H9 (cell line): ENCODE results near the gene SNCB. TPM values are rescaled to one million over a fixed set of nuclear protein-coding genes. Genes with fewer than 3 reads are reported as not detected.

ENCODE experiments used
- DNase-seq: peaks from one replicate; pipeline ENCODE4 v3.0.0-alpha.2; 2017
- H2AFZ ChIP-seq: one replicate; pipeline ENCODE4 v1.6.1; 2013; ENCODE audit warnings: mild to moderate bottlenecking, low read length, control low read depth, moderate library complexity
- H2AK5ac ChIP-seq: 2 replicates; pipeline ENCODE4 v1.6.1; 2013; ENCODE audit warnings: low read length, control low read depth, mixed read lengths; ENCODE audit not compliant: insufficient read length
- H2BK120ac ChIP-seq: one replicate; pipeline ENCODE4 v1.6.1; 2013; ENCODE audit warnings: low read depth, mild to moderate bottlenecking, low read length, control low read depth, inconsistent platforms; ENCODE audit not compliant: poor library complexity, severe bottlenecking
- H2BK12ac ChIP-seq: 2 replicates; pipeline ENCODE4 v1.6.1; 2013; ENCODE audit warnings: low read length, control low read depth, mixed read lengths, low read depth; ENCODE audit not compliant: insufficient read length
- H2BK15ac ChIP-seq: 2 replicates; pipeline ENCODE4 v1.6.1; 2013; ENCODE audit warnings: low read depth, low read length, control low read depth
- H2BK20ac ChIP-seq: one replicate; pipeline ENCODE4 v1.6.1; 2013; ENCODE audit warnings: low read depth, mild to moderate bottlenecking, low read length, control low read depth, inconsistent platforms; ENCODE audit not compliant: poor library complexity, severe bottlenecking
- H2BK5ac ChIP-seq: 2 replicates; pipeline ENCODE4 v1.6.1; 2013; ENCODE audit warnings: low read length, control low read depth, mixed read lengths; ENCODE audit not compliant: insufficient read length
- H3K14ac ChIP-seq: 2 replicates; pipeline ENCODE4 v1.6.1; 2013; ENCODE audit warnings: low read length, control low read depth; ENCODE audit not compliant: insufficient read depth
- H3K18ac ChIP-seq: 2 replicates; pipeline ENCODE4 v1.6.1; 2013; ENCODE audit warnings: low read depth, mild to moderate bottlenecking, mixed read lengths, low read length, control low read depth; ENCODE audit not compliant: insufficient read length
- H3K23ac ChIP-seq: 2 replicates; pipeline ENCODE4 v1.6.1; 2013; ENCODE audit warnings: low read length, control low read depth, mixed read lengths, low read depth; ENCODE audit not compliant: insufficient read length
- H3K23me2 ChIP-seq: 2 replicates; pipeline ENCODE4 v1.6.1; 2013; ENCODE audit warnings: low read depth, mild to moderate bottlenecking, mixed read lengths, low read length, control low read depth; ENCODE audit not compliant: insufficient read length, poor library complexity, severe bottlenecking
- H3K27ac ChIP-seq: 2 replicates; pipeline ENCODE4 v1.5.1; 2013; ENCODE audit warnings: low read length, control low read depth, mixed read lengths, low read depth; ENCODE audit not compliant: insufficient read length
- H3K27me3 ChIP-seq: 2 replicates; pipeline ENCODE4 v1.6.1; 2013; ENCODE audit warnings: low read length, control low read depth, inconsistent platforms; ENCODE audit not compliant: insufficient read depth
- H3K4ac ChIP-seq: 2 replicates; pipeline ENCODE4 v1.6.1; 2013; ENCODE audit warnings: low read depth, mild to moderate bottlenecking, control low read depth, inconsistent platforms, low read length, moderate library complexity
- H3K4me1 ChIP-seq: 2 replicates; pipeline ENCODE4 v1.6.1; 2013; ENCODE audit warnings: low read length, control low read depth, inconsistent platforms; ENCODE audit not compliant: insufficient read depth
- H3K4me2 ChIP-seq: 2 replicates; pipeline ENCODE4 v1.6.1; 2013; ENCODE audit warnings: low read length, control low read depth, mixed read lengths; ENCODE audit not compliant: insufficient read length, insufficient read depth
- H3K56ac ChIP-seq: 2 replicates; pipeline ENCODE4 v1.6.1; 2013; ENCODE audit warnings: low read depth, mild to moderate bottlenecking, mixed read lengths, low read length, control low read depth; ENCODE audit not compliant: insufficient read length
- H3K79me1 ChIP-seq: 2 replicates; pipeline ENCODE4 v1.6.1; 2013; ENCODE audit warnings: low read depth, mild to moderate bottlenecking, moderate library complexity, low read length, control low read depth, inconsistent platforms; ENCODE audit not compliant: insufficient read depth, poor library complexity, severe bottlenecking
- H3K79me2 ChIP-seq: 2 replicates; pipeline ENCODE4 v1.6.1; 2013; ENCODE audit warnings: low read length, control low read depth, inconsistent platforms; ENCODE audit not compliant: insufficient read depth
- H3K9ac ChIP-seq: 2 replicates; pipeline ENCODE4 v1.6.1; 2013; ENCODE audit warnings: low read length, control low read depth, mixed read lengths; ENCODE audit not compliant: insufficient read length; ENCODE audit errors: extremely low read depth
- H3K9me3 ChIP-seq: one replicate; pipeline ENCODE4 v1.6.1; 2013; ENCODE audit warnings: low read depth, low read length, inconsistent platforms; ENCODE audit not compliant: control insufficient read depth
- H3T11ph ChIP-seq: one replicate; pipeline ENCODE4 v1.6.1; 2013; ENCODE audit warnings: mild to moderate bottlenecking, low read length, control low read depth, inconsistent platforms
- H4K20me1 ChIP-seq: one replicate; pipeline ENCODE4 v1.6.1; 2013; ENCODE audit not compliant: control insufficient read depth, insufficient read length, insufficient read depth
- H4K5ac ChIP-seq: 2 replicates; pipeline ENCODE4 v1.6.1; 2013; ENCODE audit warnings: low read depth, mild to moderate bottlenecking, mixed read lengths, low read length, control low read depth; ENCODE audit not compliant: insufficient read length
- H4K8ac ChIP-seq: replicated peaks from 2 replicates; pipeline ENCODE4 v1.6.1; 2013; ENCODE audit warnings: low read length, control low read depth, mixed read lengths, low read depth; ENCODE audit not compliant: insufficient read length
- H4K91ac ChIP-seq: 2 replicates; pipeline ENCODE4 v1.6.1; 2013; ENCODE audit warnings: low read depth, mild to moderate bottlenecking, moderate library complexity, mixed read lengths, low read length, control low read depth; ENCODE audit not compliant: insufficient read length
- H3K27ac Mint-ChIP-seq, 3 experiments: 2 replicates in 2 of 3; 3 replicates in 1 of 3; pipeline ENCODE4 v1.8.0; 2020 to 2021; ENCODE audit warnings: mixed read lengths in 3 of 3, mild to moderate bottlenecking in 1 of 3, moderate library complexity in 1 of 3
- H3K27me3 Mint-ChIP-seq: 2 replicates; pipeline ENCODE4 v1.8.0; 2021; ENCODE audit warnings: low read depth, mild to moderate bottlenecking, moderate library complexity, mixed read lengths
- H3K36me3 Mint-ChIP-seq, 3 experiments: 2 replicates in 2 of 3; 3 replicates in 1 of 3; pipeline ENCODE4 v1.8.0; 2020 to 2021; ENCODE audit warnings: low read depth in 3 of 3, mixed read lengths in 3 of 3; ENCODE audit not compliant: insufficient read depth in 1 of 3
- H3K4me1 Mint-ChIP-seq, 2 experiments: 2 replicates each; pipeline ENCODE4 v1.8.0; 2020; ENCODE audit warnings: mixed read lengths in 2 of 2
- H3K4me3 Mint-ChIP-seq, 2 experiments: 2 replicates in 1 of 2; 3 replicates in 1 of 2; pipeline ENCODE4 v1.8.0; 2020 to 2021; ENCODE audit warnings: mild to moderate bottlenecking in 2 of 2, mixed read lengths in 2 of 2, moderate library complexity in 1 of 2
- H3K9me3 Mint-ChIP-seq, 2 experiments: 2 replicates in 1 of 2; 3 replicates in 1 of 2; pipeline ENCODE4 v1.8.0; 2020; ENCODE audit warnings: mild to moderate bottlenecking in 2 of 2, mixed read lengths in 2 of 2, moderate library complexity in 1 of 2
- CTCF ChIP-seq: fragments of 200-600 bp; sonication (generic); conservative IDR thresholded peaks from 3 replicates; pipeline ENCODE4 v1.8.0; 2021; ENCODE audit warnings: antibody characterized with exemption, mild to moderate bottlenecking
- WGBS: extraction: QIAGEN DNeasy Blood & Tissue Kit; methylation state at CpG from one replicate; pipeline ENCODE4 v1.1.7; 2013; ENCODE audit warnings: missing lambda C conversion rate, low lambda C conversion rate, mixed read lengths; ENCODE audit not compliant: insufficient read length; ENCODE audit errors: extremely low coverage; 5-methylcytosine and 5-hydroxymethylcytosine counted together
- total RNA-seq: library from RNA; stranded (reverse); gene quantifications from 2 replicates; pipeline ENCODE4 v1.2.1, GENCODE V29; 2021

Gene SNCB
- total RNA-seq, 1 experiment from 2014 or later, result 3.5 TPM

- H4K20me1 ChIP-seq, result no peaks in the 10 kb centered on the region
- peak overlapping the region in 1 of 3 experiments; percentile 74; a peak in 2 of 7 replicates for H3K27ac Mint-ChIP-seq
- H3K79me1 ChIP-seq, result peaks cover 8% of the 10 kb centered on the region
- peaks cover 10% of the 10 kb centered on the region for H3K23me2 ChIP-seq
- no peak overlapping the region for H2BK15ac ChIP-seq
- no peak overlapping the region for H3T11ph ChIP-seq
- H3K9me3 Mint-ChIP-seq, result no peaks in the 10 kb centered on the region; a peak in 1 of 5 replicates
- no peak overlapping the region for H2BK12ac ChIP-seq
- no peak overlapping the region for H2AFZ ChIP-seq
- no peaks in the 10 kb centered on the region for H3K27me3 ChIP-seq
- H2BK120ac ChIP-seq, result no peak overlapping the region
- H3K14ac ChIP-seq, result no peak overlapping the region
- no peak for TF ChIP-seq CTCF
- H4K8ac ChIP-seq, result no peak overlapping the region
- H3K4me1 ChIP-seq, result peaks cover 2% of the 10 kb centered on the region; the same call in 1 of the 2 replicates
- WGBS, result no CpG with 5 or more reads among the region's 8 CpGs
- peak overlapping the region; percentile 15 to 56; a peak in 4 of 5 replicates for H3K4me3 Mint-ChIP-seq
- no peak overlapping the region for H3K4ac ChIP-seq
- H3K9me3 ChIP-seq, result no peaks in the 10 kb centered on the region
- peak; percentile 57 for DNase-seq
- H3K79me2 ChIP-seq, result no peaks in the 10 kb centered on the region; the same call in 1 of the 2 replicates
- H3K56ac ChIP-seq, result no peak overlapping the region
- peaks cover under 1% of the 10 kb centered on the region; the same call in 1 of the 2 replicates for H3K27me3 Mint-ChIP-seq
- no peak overlapping the region for H4K5ac ChIP-seq
- no peak overlapping the region for H4K91ac ChIP-seq
- H3K4me2 ChIP-seq, result no peak overlapping the region
- H3K27ac ChIP-seq, result no peak overlapping the region
- H3K9ac ChIP-seq, result no peak overlapping the region
- no peak overlapping the region for H2AK5ac ChIP-seq
- H3K4me1 Mint-ChIP-seq, result peaks cover 38 to 48% of the 10 kb centered on the region in 2 experiments
- H2BK20ac ChIP-seq, result no peak overlapping the region
- peaks cover 5 to 22% (median 17%) of the 10 kb centered on the region in 3 experiments; a peak in 6 of 7 replicates for H3K36me3 Mint-ChIP-seq
- H3K23ac ChIP-seq, result no peak overlapping the region
- no peak overlapping the region for H2BK5ac ChIP-seq
- no peak overlapping the region for H3K18ac ChIP-seq
Observed at GRCh38 chr5:176650354-176650884, 20.1 kb upstream of the SNCB start.
